C4-2B (cell line): Measurements from ENCODE around the gene SHISA6.

Source experiments
- H3K27ac ChIP-seq: fragments of 450-650 bp; 2 replicates; pipeline ENCODE4 v1.5.1; 2017
- ZFX ChIP-seq: fragments of 450-650 bp; IDR thresholded peaks from 2 replicates; pipeline ENCODE4 v1.6.1; 2017
- TF ChIP-seq, protein P1 (sequence below): fragments of 450-650 bp; conservative IDR thresholded peaks from 2 replicates; pipeline ENCODE4 v1.5.1; 2017; ENCODE audit warnings: mild to moderate bottlenecking

SHISA6 gene

DNA sequence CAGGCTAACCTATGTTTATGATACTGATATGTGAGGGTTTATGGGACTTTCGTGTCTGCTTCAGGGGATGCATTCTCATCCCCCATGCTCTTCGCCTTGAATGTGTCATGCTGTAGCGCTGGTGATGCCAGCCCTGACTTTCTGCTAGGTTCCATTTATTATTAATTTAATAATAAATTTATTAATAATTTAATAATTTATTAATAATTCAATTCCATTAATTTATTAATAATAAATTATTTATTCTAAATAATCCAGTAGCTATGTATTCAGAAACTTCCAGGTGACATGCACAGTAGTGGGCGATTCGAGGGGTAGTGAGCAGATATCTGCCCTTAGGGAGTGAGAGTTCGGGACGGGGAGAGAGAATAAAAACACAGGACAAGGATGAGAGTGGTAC, 49.8 kb downstream of the SHISA6 start:
- H3K27ac ChIP-seq, result no peak overlapping the region
- no peak for TF ChIP-seq ZFX
- TF ChIP-seq, protein P1, sequence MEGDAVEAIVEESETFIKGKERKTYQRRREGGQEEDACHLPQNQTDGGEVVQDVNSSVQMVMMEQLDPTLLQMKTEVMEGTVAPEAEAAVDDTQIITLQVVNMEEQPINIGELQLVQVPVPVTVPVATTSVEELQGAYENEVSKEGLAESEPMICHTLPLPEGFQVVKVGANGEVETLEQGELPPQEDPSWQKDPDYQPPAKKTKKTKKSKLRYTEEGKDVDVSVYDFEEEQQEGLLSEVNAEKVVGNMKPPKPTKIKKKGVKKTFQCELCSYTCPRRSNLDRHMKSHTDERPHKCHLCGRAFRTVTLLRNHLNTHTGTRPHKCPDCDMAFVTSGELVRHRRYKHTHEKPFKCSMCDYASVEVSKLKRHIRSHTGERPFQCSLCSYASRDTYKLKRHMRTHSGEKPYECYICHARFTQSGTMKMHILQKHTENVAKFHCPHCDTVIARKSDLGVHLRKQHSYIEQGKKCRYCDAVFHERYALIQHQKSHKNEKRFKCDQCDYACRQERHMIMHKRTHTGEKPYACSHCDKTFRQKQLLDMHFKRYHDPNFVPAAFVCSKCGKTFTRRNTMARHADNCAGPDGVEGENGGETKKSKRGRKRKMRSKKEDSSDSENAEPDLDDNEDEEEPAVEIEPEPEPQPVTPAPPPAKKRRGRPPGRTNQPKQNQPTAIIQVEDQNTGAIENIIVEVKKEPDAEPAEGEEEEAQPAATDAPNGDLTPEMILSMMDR, result no peak

DNA sequence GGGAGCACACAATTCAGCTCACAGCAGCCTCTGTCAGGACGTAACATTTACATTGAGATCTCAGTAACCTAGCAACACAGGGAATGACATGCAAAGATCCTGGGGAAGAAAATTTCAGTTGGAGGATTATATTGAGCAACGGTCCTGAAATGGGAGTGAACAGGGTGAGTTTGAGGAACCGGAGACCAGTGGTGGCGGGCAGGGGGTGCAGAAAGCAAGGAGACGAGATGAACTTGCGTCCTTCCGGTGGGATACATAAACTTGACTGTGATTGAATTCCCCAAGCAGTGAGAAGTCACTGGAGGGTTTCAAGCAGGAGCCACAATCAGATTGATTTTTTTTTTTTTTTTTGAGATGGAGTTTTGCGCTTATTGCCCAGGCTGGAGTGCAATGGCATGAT, 51.5 kb downstream of the SHISA6 start:
- no peak overlapping the region for H3K27ac ChIP-seq
- no peak for TF ChIP-seq ZFX
- TF ChIP-seq, protein P1, result no peak

DNA sequence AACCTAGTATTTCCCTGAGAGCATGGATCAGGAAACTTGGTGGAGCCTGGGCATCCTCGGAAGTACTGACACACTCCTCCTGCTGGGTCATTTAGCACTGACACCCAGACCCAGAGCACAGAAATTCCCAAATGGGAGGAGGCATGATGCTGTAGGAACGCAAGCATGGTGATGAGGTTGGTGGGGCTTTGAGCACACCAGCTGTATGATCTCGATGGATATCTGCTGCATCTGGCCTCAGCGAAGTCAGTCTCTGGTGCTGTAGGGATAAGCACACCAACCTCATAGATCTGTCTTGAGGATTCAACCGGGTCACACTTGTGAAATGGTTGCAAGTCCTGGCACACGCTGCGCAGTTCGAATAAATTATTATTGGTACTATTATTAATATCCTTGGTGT, 52.5 kb downstream of the SHISA6 start:
- H3K27ac ChIP-seq, result no peak overlapping the region
- TF ChIP-seq, protein P1, result no peak
- no peak for TF ChIP-seq ZFX

DNA sequence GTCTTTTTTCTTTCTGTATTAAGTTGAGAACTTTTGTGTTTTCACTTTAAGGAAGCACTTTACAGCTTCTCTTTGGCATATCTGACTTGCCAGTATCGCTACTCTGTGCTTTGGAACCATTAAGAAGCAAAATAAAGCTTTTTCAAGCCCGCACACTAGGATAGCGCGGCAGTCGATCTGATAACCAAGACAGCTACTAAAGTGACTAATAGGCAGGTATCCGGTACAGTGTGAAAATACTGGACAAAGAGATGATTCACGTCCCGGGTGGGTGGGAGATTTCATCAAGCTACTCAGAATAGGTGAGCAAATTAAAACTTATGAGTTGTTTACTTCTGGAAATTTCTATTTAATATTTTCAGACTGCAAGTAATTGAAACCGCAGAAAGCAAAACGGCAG, 53.8 kb downstream of the SHISA6 start:
- TF ChIP-seq, protein P1, result no peak
- TF ChIP-seq ZFX, result no peak
- no peak overlapping the region for H3K27ac ChIP-seq

DNA sequence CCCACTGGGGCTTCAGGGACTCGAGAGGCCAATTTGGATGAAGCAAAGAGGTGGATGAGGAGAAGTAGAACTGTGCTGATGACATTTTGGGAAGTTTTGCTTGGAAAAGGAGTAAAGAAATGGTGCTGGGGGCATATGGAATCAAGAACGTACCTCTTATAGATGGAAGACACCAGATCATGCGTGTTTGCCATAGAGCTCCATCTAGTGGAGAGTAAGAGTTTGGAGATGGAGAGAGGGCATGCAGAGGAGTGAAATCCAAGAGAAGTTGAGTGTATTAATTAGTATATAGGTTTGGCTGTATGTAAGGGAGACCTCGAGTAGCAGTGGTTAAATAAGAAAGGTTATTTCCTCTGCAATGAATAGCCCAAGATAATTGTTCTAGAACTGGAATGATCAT, 56.0 kb downstream of the SHISA6 start:
- no peak overlapping the region for H3K27ac ChIP-seq
- TF ChIP-seq, protein P1, result no peak
- no peak for TF ChIP-seq ZFX

DNA sequence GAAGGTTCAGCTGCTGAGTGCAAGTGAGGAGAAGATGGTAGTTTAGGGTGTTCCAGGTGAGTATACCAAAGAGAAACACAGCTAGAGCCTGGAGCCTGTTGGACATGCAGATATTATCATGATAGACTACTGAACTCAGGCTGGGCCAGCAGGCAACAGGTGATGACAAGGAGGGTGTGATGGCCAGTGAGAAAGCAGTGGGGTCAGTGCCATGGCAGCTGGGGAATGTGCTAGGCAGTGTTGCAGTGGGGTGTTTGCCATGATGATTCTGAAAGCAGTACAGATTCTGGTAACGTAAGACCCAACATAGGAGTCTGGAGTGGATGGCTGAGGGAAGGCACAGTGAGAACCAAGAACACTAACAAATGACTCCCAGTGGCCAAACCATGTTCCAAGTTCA, 57.4 kb downstream of the SHISA6 start:
- TF ChIP-seq ZFX, result no peak
- TF ChIP-seq, protein P1, result no peak
- no peak overlapping the region for H3K27ac ChIP-seq

DNA sequence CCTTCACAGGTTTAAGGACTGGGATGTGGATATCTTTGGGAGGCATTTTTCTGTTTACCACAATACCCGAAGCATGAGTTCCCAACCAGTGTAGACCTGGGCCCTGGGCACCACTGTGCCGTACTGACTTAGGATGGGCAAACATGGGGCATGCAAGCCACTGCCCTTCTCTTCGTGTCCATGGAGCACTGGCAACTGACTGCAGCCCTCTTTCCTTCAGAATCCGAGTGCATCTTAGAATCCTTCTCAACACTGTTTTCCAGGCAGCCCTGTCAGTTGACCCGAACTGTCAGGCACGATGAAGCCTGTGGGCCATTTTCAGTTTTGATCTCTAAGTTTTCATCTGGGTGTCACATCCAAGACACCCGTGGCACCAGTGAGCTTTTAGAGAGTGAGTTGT, 59.2 kb downstream of the SHISA6 start:
- TF ChIP-seq, protein P1, result no peak
- H3K27ac ChIP-seq, result no peak overlapping the region
